Smooth muscle cell (in vitro differentiated cells): ENCODE measurements around the gene AMPH. TPM values are rescaled to one million over a fixed set of nuclear protein-coding genes. Genes with fewer than 3 reads are reported as not detected.

ENCODE experiments used
- DNase-seq: peaks from one replicate; lab custom pipeline; 2025; ENCODE audit not compliant: unreplicated experiment; lab: John Stamatoyannopoulos, UW
- H2AFZ ChIP-seq: fragments of 200-600 bp; sonication (generic); 2 replicates; pipeline ENCODE4 v1.6.0; 2016; ENCODE audit warnings: antibody characterized with exemption, low read depth, mild to moderate bottlenecking
- H3F3A ChIP-seq: fragments of 200-600 bp; sonication (generic); 2 replicates; pipeline ENCODE4 v1.6.0; 2017; ENCODE audit warnings: antibody characterized with exemption, low read depth
- H3K27ac ChIP-seq: fragments of 200-600 bp; sonication (generic); 2 replicates; pipeline ENCODE4 v1.5.1; 2016; ENCODE audit warnings: low read depth, mild to moderate bottlenecking
- H3K27me3 ChIP-seq: fragments of 200-600 bp; sonication (generic); 2 replicates; pipeline ENCODE4 v1.6.1; 2016; ENCODE audit warnings: low read depth, mild to moderate bottlenecking
- H3K36me3 ChIP-seq: fragments of 200-600 bp; sonication (generic); 2 replicates; pipeline ENCODE4 v1.5.1; 2016; ENCODE audit warnings: low read depth
- H3K4me1 ChIP-seq: fragments of 200-600 bp; sonication (generic); 2 replicates; pipeline ENCODE4 v1.5.1; 2016; ENCODE audit warnings: low read depth
- H3K4me2 ChIP-seq: fragments of 200-600 bp; sonication (generic); 2 replicates; pipeline ENCODE4 v1.6.0; 2016; ENCODE audit warnings: mild to moderate bottlenecking
- H3K4me3 ChIP-seq: fragments of 200-600 bp; sonication (generic); 2 replicates; pipeline ENCODE4 v1.5.1; 2016; ENCODE audit warnings: mild to moderate bottlenecking
- H3K79me2 ChIP-seq: fragments of 200-600 bp; sonication (generic); 2 replicates; pipeline ENCODE4 v1.6.0; 2016; ENCODE audit warnings: low read depth, mild to moderate bottlenecking
- H3K9ac ChIP-seq: fragments of 200-600 bp; sonication (generic); 2 replicates; pipeline ENCODE4 v1.6.0; 2016; ENCODE audit warnings: low read depth
- H3K9me3 ChIP-seq: fragments of 200-600 bp; sonication (generic); replicated peaks from 2 replicates; pipeline ENCODE4 v1.5.1; 2016; ENCODE audit warnings: low read depth
- H4K20me1 ChIP-seq: fragments of 200-600 bp; sonication (generic); 2 replicates; pipeline ENCODE4 v1.6.0; 2016; ENCODE audit warnings: low read depth
- CTCF ChIP-seq: fragments of 200-600 bp; sonication (generic); IDR thresholded peaks from 2 replicates; pipeline ENCODE4 v1.5.1; 2017; ENCODE audit warnings: borderline replicate concordance, mild to moderate bottlenecking, antibody characterized with exemption; ENCODE audit not compliant: insufficient read depth, poor library complexity, severe bottlenecking
- WGBS: methylation state at CpG from one replicate; pipeline ENCODE4 v1.1.7; 2016; ENCODE audit warnings: low lambda C conversion rate; 5-methylcytosine and 5-hydroxymethylcytosine counted together
- polyA plus RNA-seq: library from polyadenylated mRNA; unstranded; fragments of >200 nt; fragmentation: Nextera tagmentation; extraction: Ambion mirVana; gene quantifications from 2 replicates; pipeline ENCODE4 v1.2.1, GENCODE V29; 2016
- total RNA-seq: library from RNA; depleted of rRNA; stranded (reverse); fragments of >200 nt; gene quantifications from 2 replicates; pipeline ENCODE4 v1.2.3, GENCODE V29; 2014

The AMPH gene
- total and polyA plus RNA-seq, 2 experiments from 2014 or later: 1.6 to 2.4 TPM

- Histone ChIP-seq H3K4me2 (no peak overlapping the region), H3K4me1 (peaks cover 10% of the 10 kb centered on the region), H3K4me3 (no peak overlapping the region), H3F3A (no peaks in the 10 kb centered on the region), H3K36me3 (no peaks in the 10 kb centered on the region), H4K20me1 (no peaks in the 10 kb centered on the region), H3K79me2 (no peaks in the 10 kb centered on the region), H3K9ac (no peak overlapping the region), H2AFZ (no peak overlapping the region), H3K27me3 (peaks cover 5% of the 10 kb centered on the region), H3K27ac (no peak overlapping the region), H3K9me3 (no peaks in the 10 kb centered on the region)
- DNase-seq: no peak
- TF ChIP-seq CTCF: no peak
- WGBS: 20% methylated on average over 1 of the region's 1 CpG
Measured at GRCh38 chr7:38554586-38554985, 76.6 kb downstream of the AMPH start.

GRCh38 chr7:38550836-38551235 lies 80.3 kb downstream of the AMPH start:
- H3K36me3 ChIP-seq: no peaks in the 10 kb centered on the region
- no peak overlapping the region for H3K9ac ChIP-seq
- no peaks in the 10 kb centered on the region for H3K4me1 ChIP-seq

GRCh38 chr7:38548605-38549004 lies 82.6 kb downstream of the AMPH start:
- no peak overlapping the region for H3K4me2 ChIP-seq
- H3F3A ChIP-seq: no peaks in the 10 kb centered on the region
- peaks cover 16% of the 10 kb centered on the region for H3K27me3 ChIP-seq
- no peak overlapping the region for H3K4me3 ChIP-seq
- no peaks in the 10 kb centered on the region for H3K36me3 ChIP-seq
- H3K9me3 ChIP-seq: no peaks in the 10 kb centered on the region
- 90% methylated on average over 7 of the region's 7 CpGs for WGBS
- no peak overlapping the region for H3K27ac ChIP-seq
- no peak overlapping the region for H2AFZ ChIP-seq
- no peaks in the 10 kb centered on the region for H3K4me1 ChIP-seq
- no peak for DNase-seq
- H4K20me1 ChIP-seq: no peaks in the 10 kb centered on the region
- H3K9ac ChIP-seq: no peak overlapping the region
- H3K79me2 ChIP-seq: no peaks in the 10 kb centered on the region
- no peak for TF ChIP-seq CTCF

More at GRCh38 chr7:38550836-38551235, 80.3 kb downstream of the AMPH start:
- WGBS: 74% methylated on average over 3 of the region's 3 CpGs
- no peak overlapping the region for H3K27ac ChIP-seq
- no peaks in the 10 kb centered on the region for H3K9me3 ChIP-seq
- H2AFZ ChIP-seq: no peak overlapping the region
- peaks cover 10% of the 10 kb centered on the region for H3K27me3 ChIP-seq
- H3K4me3 ChIP-seq: no peak overlapping the region
- no peak for DNase-seq
- H3K79me2 ChIP-seq: no peaks in the 10 kb centered on the region
- H4K20me1 ChIP-seq: no peaks in the 10 kb centered on the region
- H3K4me2 ChIP-seq: no peak overlapping the region
- no peaks in the 10 kb centered on the region for H3F3A ChIP-seq
- TF ChIP-seq CTCF: no peak

GRCh38 chr7:38546763-38547162 lies 84.4 kb downstream of the AMPH start:
- Histone ChIP-seq H3K27me3 (peaks cover 16% of the 10 kb centered on the region), H4K20me1 (no peaks in the 10 kb centered on the region)
- no peak for DNase-seq

More at GRCh38 chr7:38546763-38547162, 84.4 kb downstream of the AMPH start:
- Histone ChIP-seq H3K4me2 (no peak overlapping the region), H2AFZ (no peak overlapping the region), H3K9ac (no peak overlapping the region), H3K79me2 (no peaks in the 10 kb centered on the region), H3K27ac (no peak overlapping the region), H3K9me3 (no peaks in the 10 kb centered on the region), H3K4me3 (no peak overlapping the region), H3F3A (peaks cover 2% of the 10 kb centered on the region), H3K36me3 (no peaks in the 10 kb centered on the region), H3K4me1 (no peaks in the 10 kb centered on the region)
- 80% methylated on average over 4 of the region's 4 CpGs for WGBS
- TF ChIP-seq CTCF: no peak
